IMR-90 (cell line): Measurements from ENCODE around the gene COL5A1. TPM values are rescaled to one million over a fixed set of nuclear protein-coding genes. Genes with fewer than 3 reads are reported as not detected.

ENCODE experiments used
- ATAC-seq: fragments of 200-7000 bp; cut with Tn5 transposase; 2 replicates; pipeline ENCODE4 v1.9.1; 2020; ENCODE audit warnings: low read depth, mild to moderate bottlenecking, moderate library complexity
- BruUV-seq: library from RNA; stranded (reverse); fragments of 400-500 nt; replicated peaks from 2 replicates; lab custom pipeline; 2021; lab: Mats Ljungman, UMichigan
- CTCF ChIA-PET: fragments of 300-600 bp; formaldehyde crosslinking; extraction: SDS; loops from one replicate; lab custom pipeline; 2021; ENCODE audit warnings: antibody characterized with exemption; lab: Yijun Ruan, JAX
- POLR2A ChIA-PET: fragments of 300-600 bp; sonication (Branson Sonifier 250); formaldehyde crosslinking; loops from one replicate; lab custom pipeline; 2022; ENCODE audit warnings: antibody characterized with exemption; ENCODE audit not compliant: unreplicated experiment; lab: Charles Lee
- DNase-seq: peaks from one replicate; pipeline ENCODE4 v3.0.0; 2013
- H2AFZ ChIP-seq: replicated peaks from 2 replicates; pipeline ENCODE3; 2013; ENCODE audit warnings: low read length, mild to moderate bottlenecking; ENCODE audit not compliant: poor library complexity
- H2AK5ac ChIP-seq: 2 replicates; pipeline ENCODE4 v1.6.1; 2013; ENCODE audit warnings: low read depth, low read length, inconsistent platforms
- H2AK9ac ChIP-seq: replicated peaks from 2 replicates; pipeline ENCODE3; 2013; ENCODE audit warnings: mild to moderate bottlenecking, low read depth, low read length, moderate library complexity; ENCODE audit not compliant: poor library complexity
- H2BK120ac ChIP-seq: 2 replicates; pipeline ENCODE4 v1.6.1; 2013; ENCODE audit warnings: low read depth, low read length, inconsistent platforms
- H2BK15ac ChIP-seq: 3 replicates; pipeline ENCODE4 v1.6.1; 2013; ENCODE audit warnings: low read depth, low read length, inconsistent platforms
- H2BK20ac ChIP-seq: 2 replicates; pipeline ENCODE4 v1.6.1; 2013; ENCODE audit warnings: low read depth, mild to moderate bottlenecking, inconsistent platforms, low read length, moderate library complexity
- H2BK5ac ChIP-seq: 2 replicates; pipeline ENCODE4 v1.6.1; 2013; ENCODE audit warnings: mild to moderate bottlenecking, low read depth, low read length, inconsistent platforms; ENCODE audit not compliant: poor library complexity, severe bottlenecking
- H3K14ac ChIP-seq: replicated peaks from 2 replicates; pipeline ENCODE4 v1.6.1; 2013; ENCODE audit warnings: low read depth, low read length, inconsistent platforms
- H3K18ac ChIP-seq: 2 replicates; pipeline ENCODE4 v1.6.1; 2013; ENCODE audit warnings: low read depth, low read length, control low read depth
- H3K23ac ChIP-seq: 2 replicates; pipeline ENCODE4 v1.6.1; 2013; ENCODE audit warnings: low read depth, low read length, inconsistent platforms
- H3K27ac ChIP-seq: 2 replicates; pipeline ENCODE4 v1.5.1; 2013; ENCODE audit warnings: mild to moderate bottlenecking, control low read depth, low read length; ENCODE audit not compliant: insufficient read depth
- H3K27me3 ChIP-seq: 2 replicates; pipeline ENCODE4 v1.6.1; 2013; ENCODE audit warnings: low read length; ENCODE audit not compliant: control insufficient read depth, insufficient read depth
- H3K36me3 ChIP-seq: 2 replicates; pipeline ENCODE4 v1.6.1; 2013; ENCODE audit warnings: low read length, mixed read lengths; ENCODE audit not compliant: control insufficient read depth, insufficient read depth
- H3K4ac ChIP-seq: 2 replicates; pipeline ENCODE4 v1.6.1; 2013; ENCODE audit warnings: low read depth, low read length, inconsistent platforms
- H3K4me1 ChIP-seq: 2 replicates; pipeline ENCODE4 v1.6.1; 2013; ENCODE audit warnings: low read length, mixed read lengths; ENCODE audit not compliant: control insufficient read depth, insufficient read depth
- H3K4me2 ChIP-seq: 2 replicates; pipeline ENCODE4 v1.6.1; 2013; ENCODE audit warnings: low read depth, mild to moderate bottlenecking, control low read depth, low read length, moderate library complexity
- H3K4me3 ChIP-seq: 2 replicates; pipeline ENCODE4 v1.5.1; 2013; ENCODE audit warnings: low read depth, mild to moderate bottlenecking, control low read depth, low read length, moderate library complexity; ENCODE audit not compliant: insufficient read depth
- H3K56ac ChIP-seq: 2 replicates; pipeline ENCODE4 v1.6.1; 2013; ENCODE audit warnings: low read length, inconsistent platforms; ENCODE audit not compliant: insufficient read depth; ENCODE audit errors: extremely low read depth
- H3K79me1 ChIP-seq, 2 experiments: 2 replicates each; pipeline ENCODE4 v1.6.1; 2013; ENCODE audit warnings: low read length in 2 of 2, inconsistent platforms in 1 of 2, low read depth in 1 of 2
- H3K9ac ChIP-seq: 2 replicates; pipeline ENCODE4 v1.6.1; 2013; ENCODE audit warnings: low read depth, low read length, control low read depth
- H3K9me1 ChIP-seq: 2 replicates; pipeline ENCODE4 v1.6.1; 2013; ENCODE audit warnings: low read length, inconsistent platforms; ENCODE audit not compliant: insufficient read depth
- H3K9me3 ChIP-seq: 2 replicates; pipeline ENCODE4 v1.6.1; 2013; ENCODE audit warnings: low read length; ENCODE audit not compliant: control insufficient read depth, insufficient read depth
- H4K20me1 ChIP-seq: 2 replicates; pipeline ENCODE4 v1.6.1; 2013; ENCODE audit warnings: low read length, inconsistent platforms; ENCODE audit not compliant: insufficient read depth
- H4K5ac ChIP-seq: 2 replicates; pipeline ENCODE4 v1.6.1; 2013; ENCODE audit warnings: mild to moderate bottlenecking, low read depth, low read length, control low read depth
- H4K8ac ChIP-seq, 2 experiments: 2 replicates each; pipeline ENCODE4 v1.6.1; 2013; ENCODE audit warnings: low read depth in 2 of 2, low read length in 2 of 2, control low read depth in 1 of 2, inconsistent platforms in 1 of 2
- H4K91ac ChIP-seq: 2 replicates; pipeline ENCODE4 v1.6.1; 2013; ENCODE audit warnings: low read depth, low read length, inconsistent platforms; ENCODE audit not compliant: insufficient read depth
- MAFK ChIP-seq: IDR thresholded peaks from 2 replicates; pipeline ENCODE4 v1.6.1; 2012; ENCODE audit warnings: low read depth, low read length, improper control_type of control experiment
- MXI1 ChIP-seq: IDR thresholded peaks from 2 replicates; pipeline ENCODE4 v1.6.1; 2012; ENCODE audit warnings: low read depth, mild to moderate bottlenecking, low read length, moderate library complexity, borderline replicate concordance
- RAD21 ChIP-seq: IDR thresholded peaks from 2 replicates; pipeline ENCODE4 v1.6.1; 2012; ENCODE audit warnings: low read length, improper control_type of control experiment
- SMC3 ChIP-seq: fragments of 150-350 bp; IDR thresholded peaks from 2 replicates; pipeline ENCODE4 v1.6.1; 2016; ENCODE audit warnings: low read depth, mild to moderate bottlenecking, antibody characterized with exemption, low read length, moderate library complexity
- WGBS, 2 experiments: methylation state at CpG; one replicate each; pipeline versions ENCODE4 v1.1.5 to v1.1.7; 2013; ENCODE audit warnings: missing lambda C conversion rate in 2 of 2; ENCODE audit not compliant: insufficient read length in 1 of 2; ENCODE audit errors: extremely low coverage in 2 of 2; 5-methylcytosine and 5-hydroxymethylcytosine counted together
- dilution Hi-C: fragments of 300-500 bp; cut with HindIII; formaldehyde crosslinking; loops from one replicate; pipeline ENCODE4 v1.14.3; 2018; ENCODE audit warnings: low sequenced_read_pairs; ENCODE audit not compliant: unreplicated experiment
- in situ Hi-C: fragments of 300-500 bp; cut with MboI; formaldehyde crosslinking; loops from 3 replicates; pipeline ENCODE4 v1.14.3; 2019; ENCODE audit warnings: low sequenced_read_pairs, inconsistent platforms, mixed read lengths
- intact Hi-C: fragments of 100-400 bp; cut with micrococcal nuclease; formaldehyde crosslinking; loops from 2 replicates; pipeline ENCODE4 v1.10.0; 2022
- polyA plus RNA-seq, 3 experiments: library from polyadenylated mRNA; depleted of rRNA; stranded (reverse); fragments of >200 nt; gene quantifications; 2 replicates each; pipeline ENCODE4 v1.2.3, GENCODE V29; 2012; ENCODE audit warnings: low replicate concordance in 1 of 3
- total RNA-seq: library from RNA; depleted of rRNA; stranded (reverse); fragments of >200 nt; gene quantifications from 2 replicates; pipeline ENCODE4 v1.2.3, GENCODE V29; 2012

Gene COL5A1
- total and polyA plus RNA-seq, 2 of the 4 experiments (the other 2 are of a cell fraction), result 19.2 to 173 TPM

DNA sequence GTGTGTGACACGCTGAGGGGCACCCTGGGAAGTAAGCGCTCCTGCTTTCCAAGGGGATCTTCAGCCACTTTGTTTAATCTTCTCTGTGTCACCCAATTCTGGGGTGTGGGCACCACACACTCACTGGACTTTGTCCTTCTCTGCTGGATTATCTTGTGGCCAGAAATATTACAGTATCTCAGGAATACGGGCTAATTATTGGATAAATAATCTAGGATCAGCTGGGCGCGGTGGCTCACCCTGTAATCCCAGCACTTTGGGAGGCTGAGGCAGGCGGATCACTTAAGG is 50.9 kb downstream of the COL5A1 start:
- no peak overlapping the region for H3K9ac ChIP-seq
- H4K5ac ChIP-seq, result no peak overlapping the region
- H3K4me3 ChIP-seq, result no peak overlapping the region
- H3K56ac ChIP-seq, result no peak overlapping the region
- H3K18ac ChIP-seq, result no peak overlapping the region
- no peak overlapping the region for H4K8ac ChIP-seq
- intact Hi-C loops, result no loop called here
- peaks cover 96% of the 10 kb centered on the region for H4K20me1 ChIP-seq
- H3K9me1 ChIP-seq, result peaks cover 25% of the 10 kb centered on the region
- H3K27me3 ChIP-seq, result no peaks in the 10 kb centered on the region
- H2BK15ac ChIP-seq, result no peak overlapping the region
- H2BK5ac ChIP-seq, result no peak overlapping the region
- peaks cover 18 to 92% of the 10 kb centered on the region in 2 experiments for H3K79me1 ChIP-seq
- H3K4me2 ChIP-seq, result no peak overlapping the region
- ChIA-PET POLR2A (no interaction called here), CTCF (no interaction called here)
- no peak overlapping the region for H2BK120ac ChIP-seq
- H3K36me3 ChIP-seq, result peaks cover 61% of the 10 kb centered on the region
- H3K14ac ChIP-seq, result no peak overlapping the region
- H3K23ac ChIP-seq, result no peak overlapping the region
- in situ Hi-C loops, result no loop called here
- no peak overlapping the region for H2AK9ac ChIP-seq
- no peak overlapping the region for H3K27ac ChIP-seq
- no peak for TF ChIP-seq MAFK
- no peak for TF ChIP-seq SMC3
- no peak for TF ChIP-seq MXI1
- TF ChIP-seq RAD21, result no peak
- no peak overlapping the region for H2AFZ ChIP-seq
- H4K91ac ChIP-seq, result no peak overlapping the region
- 100% methylated on average over 3 of the region's 6 CpGs; no CpG with 5 or more reads in 1 of the 2 experiments for WGBS, 2 experiments
- BruUV-seq, result no TSS peak
- ATAC-seq, result no peak
- no peak for DNase-seq
- dilution Hi-C loops, result no loop called here
- peaks cover 5% of the 10 kb centered on the region; the same call in 1 of the 2 replicates for H3K4me1 ChIP-seq
- no peaks in the 10 kb centered on the region for H3K9me3 ChIP-seq
- H3K4ac ChIP-seq, result no peak overlapping the region
- no peak overlapping the region for H2BK20ac ChIP-seq
- H2AK5ac ChIP-seq, result no peak overlapping the region
